PFSK-1 (cell line): ENCODE measurements around the gene ZFYVE26.

Experiments
- FOXP2 ChIP-seq: optimal IDR thresholded peaks from 2 replicates; pipeline ENCODE3; 2011; ENCODE audit warnings: borderline replicate concordance, control low read depth, inconsistent platforms; ENCODE audit not compliant: insufficient read depth; ENCODE audit errors: extremely low read length, extremely low read depth
- POLR2AphosphoS5 ChIP-seq: IDR thresholded peaks from 2 replicates; pipeline ENCODE4 v1.6.1; 2012; ENCODE audit warnings: low read depth, mild to moderate bottlenecking, control low read depth, low read length, moderate library complexity
- SIN3A ChIP-seq: IDR thresholded peaks from 2 replicates; pipeline ENCODE4 v1.6.1; 2012; ENCODE audit warnings: mild to moderate bottlenecking, low read length, moderate library complexity, borderline replicate concordance; ENCODE audit not compliant: insufficient read depth
- TAF1 ChIP-seq: IDR thresholded peaks from 2 replicates; pipeline ENCODE4 v1.6.1; 2012; ENCODE audit warnings: low read length, control low read depth, borderline replicate concordance; ENCODE audit not compliant: insufficient read depth
- TF ChIP-seq, protein P1 (sequence below), 2 experiments: IDR thresholded peaks; 2 replicates each; pipeline versions ENCODE4 v1.6.1 to v1.8.0; 2011 to 2012; ENCODE audit warnings: low read depth in 2 of 2, low read length in 2 of 2, control low read depth in 1 of 2, inconsistent platforms in 1 of 2, mild to moderate bottlenecking in 1 of 2, moderate library complexity in 1 of 2; ENCODE audit not compliant: insufficient read depth in 1 of 2

Gene ZFYVE26

DNA sequence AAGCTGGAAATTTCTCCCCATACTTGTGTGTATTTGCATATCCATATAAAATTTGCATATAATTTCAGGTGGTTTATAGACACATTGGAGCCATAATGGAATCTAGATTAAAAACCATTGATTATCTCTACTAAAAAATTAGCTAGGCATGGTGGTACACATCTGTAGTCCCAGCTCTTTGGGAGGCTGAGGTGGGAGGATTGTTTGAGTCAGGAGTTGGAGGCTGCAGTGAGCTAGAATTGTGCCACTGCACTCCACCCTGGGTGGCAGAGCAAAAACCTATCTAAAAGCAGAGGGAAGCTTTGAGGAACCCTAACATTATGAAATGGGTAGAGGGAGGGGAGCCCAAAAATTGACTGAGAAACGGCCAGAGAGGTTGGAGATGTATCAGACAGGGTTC lies 118.2 kb downstream of the ZFYVE26 start:
- no peak for TF ChIP-seq TAF1
- TF ChIP-seq, protein P1, sequence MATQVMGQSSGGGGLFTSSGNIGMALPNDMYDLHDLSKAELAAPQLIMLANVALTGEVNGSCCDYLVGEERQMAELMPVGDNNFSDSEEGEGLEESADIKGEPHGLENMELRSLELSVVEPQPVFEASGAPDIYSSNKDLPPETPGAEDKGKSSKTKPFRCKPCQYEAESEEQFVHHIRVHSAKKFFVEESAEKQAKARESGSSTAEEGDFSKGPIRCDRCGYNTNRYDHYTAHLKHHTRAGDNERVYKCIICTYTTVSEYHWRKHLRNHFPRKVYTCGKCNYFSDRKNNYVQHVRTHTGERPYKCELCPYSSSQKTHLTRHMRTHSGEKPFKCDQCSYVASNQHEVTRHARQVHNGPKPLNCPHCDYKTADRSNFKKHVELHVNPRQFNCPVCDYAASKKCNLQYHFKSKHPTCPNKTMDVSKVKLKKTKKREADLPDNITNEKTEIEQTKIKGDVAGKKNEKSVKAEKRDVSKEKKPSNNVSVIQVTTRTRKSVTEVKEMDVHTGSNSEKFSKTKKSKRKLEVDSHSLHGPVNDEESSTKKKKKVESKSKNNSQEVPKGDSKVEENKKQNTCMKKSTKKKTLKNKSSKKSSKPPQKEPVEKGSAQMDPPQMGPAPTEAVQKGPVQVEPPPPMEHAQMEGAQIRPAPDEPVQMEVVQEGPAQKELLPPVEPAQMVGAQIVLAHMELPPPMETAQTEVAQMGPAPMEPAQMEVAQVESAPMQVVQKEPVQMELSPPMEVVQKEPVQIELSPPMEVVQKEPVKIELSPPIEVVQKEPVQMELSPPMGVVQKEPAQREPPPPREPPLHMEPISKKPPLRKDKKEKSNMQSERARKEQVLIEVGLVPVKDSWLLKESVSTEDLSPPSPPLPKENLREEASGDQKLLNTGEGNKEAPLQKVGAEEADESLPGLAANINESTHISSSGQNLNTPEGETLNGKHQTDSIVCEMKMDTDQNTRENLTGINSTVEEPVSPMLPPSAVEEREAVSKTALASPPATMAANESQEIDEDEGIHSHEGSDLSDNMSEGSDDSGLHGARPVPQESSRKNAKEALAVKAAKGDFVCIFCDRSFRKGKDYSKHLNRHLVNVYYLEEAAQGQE (IDR thresholded peaks at IDR 0.05; ENCODE audit: insufficient read depth in 1 of 2, low read depth in 2 of 2, low read length in 2 of 2) = no peak
- no peak for TF ChIP-seq POLR2AphosphoS5
- TF ChIP-seq SIN3A = no peak
- no peak for TF ChIP-seq FOXP2

DNA sequence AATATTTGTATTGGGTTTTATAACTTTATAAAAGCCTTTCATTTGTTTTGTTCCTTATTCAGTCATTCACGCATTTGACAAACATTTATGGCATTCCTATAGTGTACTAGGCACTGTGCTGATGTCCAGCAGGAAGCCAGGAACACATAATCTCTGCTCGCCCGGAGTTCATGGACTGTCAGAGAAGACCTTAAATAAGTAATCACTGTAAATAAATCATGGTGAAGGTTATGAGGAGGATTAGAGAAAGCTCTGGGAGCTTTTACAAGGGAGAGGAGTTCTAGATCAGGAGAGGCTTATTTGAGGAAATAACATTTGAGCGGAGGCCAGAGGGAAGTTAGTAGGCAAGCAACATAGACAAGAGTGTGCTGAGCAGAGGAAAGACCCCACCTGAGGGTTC lies 119.4 kb downstream of the ZFYVE26 start:
- TF ChIP-seq TAF1 (no peak), FOXP2 (no peak), POLR2AphosphoS5 (no peak), SIN3A (no peak)
- TF ChIP-seq, protein P1 (IDR thresholded peaks at IDR 0.05; ENCODE audit: insufficient read depth in 1 of 2, low read depth in 2 of 2, low read length in 2 of 2) = no peak
